Measurements from ENCODE around the gene LAMTOR2. TPM values are rescaled to one million over a fixed set of nuclear protein-coding genes. Genes with fewer than 3 reads are reported as not detected.

LAMTOR2 gene
- total and polyA plus RNA-seq, 2 experiments from 2014 or later = 67.3 to 108 TPM

DNA sequence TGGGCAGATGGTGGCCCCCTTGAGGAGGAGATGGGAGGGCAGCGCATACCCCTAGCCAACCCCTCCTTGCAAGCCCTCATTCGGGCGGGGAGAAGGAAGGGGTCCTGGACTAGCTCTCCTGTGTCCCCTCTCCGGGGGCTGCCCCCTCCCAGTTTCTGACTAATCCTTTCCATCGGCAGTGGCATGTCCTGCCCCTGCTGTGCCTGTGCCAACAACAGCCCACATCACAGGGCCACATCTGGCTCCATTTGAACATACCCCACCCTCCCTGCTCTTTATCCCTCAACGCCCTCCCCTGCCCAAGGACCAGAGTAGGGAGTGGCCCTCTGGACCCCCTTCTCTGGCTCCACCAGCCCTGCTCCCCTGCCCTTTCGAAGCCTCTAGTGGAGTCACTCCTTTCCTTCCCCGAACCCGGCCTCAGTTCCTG is 49.0 kb downstream of the LAMTOR2 start:
- Histone ChIP-seq H3K79me2 (replicated peaks; ENCODE audit: insufficient read depth) (no peaks in the 10 kb centered on the region), H3K4me1 (ENCODE audit: insufficient read depth) (peaks cover 34% of the 10 kb centered on the region), H4K20me1 (replicated peaks; ENCODE audit: insufficient read depth) (peaks cover 5% of the 10 kb centered on the region; the same call in 1 of the 2 replicates), H3K27ac (ENCODE audit: low read depth) (peak overlapping the region; percentile 55; the same call in 1 of the 2 replicates), H3F3A (replicated peaks; ENCODE audit: low read depth) (peaks cover 30% of the 10 kb centered on the region), H2AFZ (no peak overlapping the region), H3K9me2 (ENCODE audit: insufficient read depth) (no peaks in the 10 kb centered on the region), H3K4me2 (0 out of 2 replicates have a peak overlapping the region, but pooled peaks have one; percentile 51), H3K27me3 (ENCODE audit: insufficient read depth) (no peaks in the 10 kb centered on the region), H3K36me3 (ENCODE audit: insufficient read depth) (no peaks in the 10 kb centered on the region), H3K4me3 (no peak overlapping the region)
- Mint-ChIP-seq H3K36me3 (ENCODE audit: low read depth) (no peaks in the 10 kb centered on the region; the same call in 2 of the 3 replicates), H3K4me3 (no peak overlapping the region; the same call in 2 of the 3 replicates), H3K27me3 (ENCODE audit: insufficient read depth, low read depth, poor library complexity) (peaks cover 36% of the 10 kb centered on the region), H3K4me1 (peaks cover 60% of the 10 kb centered on the region), H3K9me3 (no peaks in the 10 kb centered on the region; the same call in 2 of the 3 replicates), H3K27ac (peak overlapping the region; percentile 49; the same call in 1 of the 2 replicates)
- TF ChIP-seq, protein P1, sequence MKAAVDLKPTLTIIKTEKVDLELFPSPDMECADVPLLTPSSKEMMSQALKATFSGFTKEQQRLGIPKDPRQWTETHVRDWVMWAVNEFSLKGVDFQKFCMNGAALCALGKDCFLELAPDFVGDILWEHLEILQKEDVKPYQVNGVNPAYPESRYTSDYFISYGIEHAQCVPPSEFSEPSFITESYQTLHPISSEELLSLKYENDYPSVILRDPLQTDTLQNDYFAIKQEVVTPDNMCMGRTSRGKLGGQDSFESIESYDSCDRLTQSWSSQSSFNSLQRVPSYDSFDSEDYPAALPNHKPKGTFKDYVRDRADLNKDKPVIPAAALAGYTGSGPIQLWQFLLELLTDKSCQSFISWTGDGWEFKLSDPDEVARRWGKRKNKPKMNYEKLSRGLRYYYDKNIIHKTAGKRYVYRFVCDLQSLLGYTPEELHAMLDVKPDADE (IDR thresholded peaks at IDR 0.05) = no peak
- no peak for TF ChIP-seq STAT1 (IDR thresholded peaks at IDR 0.05; ENCODE audit: unreplicated experiment)
- no peak for TF ChIP-seq ZNF114 (CRISPR knock-in tag; IDR thresholded peaks at IDR 0.05)
- no peak for TF ChIP-seq JUNB (IDR thresholded peaks at IDR 0.05; ENCODE audit: unreplicated experiment)
- TF ChIP-seq EZH2phosphoT487 (IDR thresholded peaks at IDR 0.05; ENCODE audit: unreplicated experiment) = no peak
- TF ChIP-seq, protein P2, sequence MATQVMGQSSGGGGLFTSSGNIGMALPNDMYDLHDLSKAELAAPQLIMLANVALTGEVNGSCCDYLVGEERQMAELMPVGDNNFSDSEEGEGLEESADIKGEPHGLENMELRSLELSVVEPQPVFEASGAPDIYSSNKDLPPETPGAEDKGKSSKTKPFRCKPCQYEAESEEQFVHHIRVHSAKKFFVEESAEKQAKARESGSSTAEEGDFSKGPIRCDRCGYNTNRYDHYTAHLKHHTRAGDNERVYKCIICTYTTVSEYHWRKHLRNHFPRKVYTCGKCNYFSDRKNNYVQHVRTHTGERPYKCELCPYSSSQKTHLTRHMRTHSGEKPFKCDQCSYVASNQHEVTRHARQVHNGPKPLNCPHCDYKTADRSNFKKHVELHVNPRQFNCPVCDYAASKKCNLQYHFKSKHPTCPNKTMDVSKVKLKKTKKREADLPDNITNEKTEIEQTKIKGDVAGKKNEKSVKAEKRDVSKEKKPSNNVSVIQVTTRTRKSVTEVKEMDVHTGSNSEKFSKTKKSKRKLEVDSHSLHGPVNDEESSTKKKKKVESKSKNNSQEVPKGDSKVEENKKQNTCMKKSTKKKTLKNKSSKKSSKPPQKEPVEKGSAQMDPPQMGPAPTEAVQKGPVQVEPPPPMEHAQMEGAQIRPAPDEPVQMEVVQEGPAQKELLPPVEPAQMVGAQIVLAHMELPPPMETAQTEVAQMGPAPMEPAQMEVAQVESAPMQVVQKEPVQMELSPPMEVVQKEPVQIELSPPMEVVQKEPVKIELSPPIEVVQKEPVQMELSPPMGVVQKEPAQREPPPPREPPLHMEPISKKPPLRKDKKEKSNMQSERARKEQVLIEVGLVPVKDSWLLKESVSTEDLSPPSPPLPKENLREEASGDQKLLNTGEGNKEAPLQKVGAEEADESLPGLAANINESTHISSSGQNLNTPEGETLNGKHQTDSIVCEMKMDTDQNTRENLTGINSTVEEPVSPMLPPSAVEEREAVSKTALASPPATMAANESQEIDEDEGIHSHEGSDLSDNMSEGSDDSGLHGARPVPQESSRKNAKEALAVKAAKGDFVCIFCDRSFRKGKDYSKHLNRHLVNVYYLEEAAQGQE (IDR thresholded peaks at IDR 0.05; ENCODE audit: unreplicated experiment) = no peak
- DNase-seq (ENCODE audit: low spot score) (no peak), ATAC-seq (no peak)

DNA sequence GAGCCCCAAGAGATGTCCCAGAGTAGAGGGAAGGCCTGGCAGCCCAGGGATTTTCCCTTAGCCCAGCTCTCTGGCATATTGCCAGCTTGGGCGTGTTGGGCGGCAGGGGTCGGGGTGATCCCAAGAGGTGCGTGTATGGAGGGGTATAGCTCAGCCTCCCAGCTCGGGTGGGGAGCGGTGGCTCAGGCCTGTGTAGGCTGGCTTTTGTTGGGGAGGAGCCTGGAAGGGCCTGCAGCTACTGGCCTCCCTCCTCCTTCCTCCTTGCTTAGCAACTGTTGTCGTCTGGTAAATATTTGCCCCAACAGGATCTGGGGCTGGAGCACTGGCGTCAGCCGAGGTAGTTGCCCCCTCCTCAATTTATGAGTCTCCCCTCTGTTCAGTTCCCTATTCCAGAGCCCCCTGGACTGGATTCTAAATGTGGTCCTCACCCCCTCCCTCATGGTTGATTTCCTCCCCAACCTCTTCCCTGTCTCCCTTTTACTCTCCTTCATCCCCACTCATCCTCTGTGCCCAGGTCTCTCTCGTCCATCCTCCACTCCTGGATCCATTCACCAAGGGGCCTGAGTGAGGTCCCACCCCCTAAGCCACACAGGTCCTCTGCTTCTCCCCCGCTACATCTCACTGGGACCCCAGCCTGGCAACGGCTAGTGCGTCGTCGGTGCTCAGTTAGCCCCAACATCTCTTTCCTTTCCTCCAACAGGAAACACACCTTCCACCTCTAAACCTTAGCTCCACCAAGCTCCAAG is 49.7 kb downstream of the LAMTOR2 start:
- Histone ChIP-seq H2AFZ (no peak overlapping the region), H3K27me3 (ENCODE audit: insufficient read depth) (no peaks in the 10 kb centered on the region), H4K20me1 (replicated peaks; ENCODE audit: insufficient read depth) (peaks cover 5% of the 10 kb centered on the region; the same call in 1 of the 2 replicates), H3F3A (replicated peaks; ENCODE audit: low read depth) (peaks cover 33% of the 10 kb centered on the region), H3K36me3 (ENCODE audit: insufficient read depth) (no peaks in the 10 kb centered on the region), H3K4me2 (peak overlapping the region; percentile 88), H3K27ac (ENCODE audit: low read depth) (peak overlapping the region; percentile 95), H3K4me1 (ENCODE audit: insufficient read depth) (peaks cover 36% of the 10 kb centered on the region), H3K9me2 (ENCODE audit: insufficient read depth) (no peaks in the 10 kb centered on the region), H3K79me2 (replicated peaks; ENCODE audit: insufficient read depth) (no peaks in the 10 kb centered on the region), H3K4me3 (peak overlapping the region; percentile 72; the same call in 1 of the 2 replicates)
- peaks cover 59% of the 10 kb centered on the region for H3K4me1 Mint-ChIP-seq
- H3K27ac Mint-ChIP-seq = peak overlapping the region; percentile 84
- peaks cover 37% of the 10 kb centered on the region for H3K27me3 Mint-ChIP-seq (ENCODE audit: insufficient read depth, low read depth, poor library complexity)
- peak; percentile 6 for ATAC-seq
- DNase-seq (ENCODE audit: low spot score) = peak; percentile 65
- no peaks in the 10 kb centered on the region; the same call in 2 of the 3 replicates for H3K9me3 Mint-ChIP-seq
- H3K4me3 Mint-ChIP-seq = no peak overlapping the region; the same call in 2 of the 3 replicates
- TF ChIP-seq JUNB (IDR thresholded peaks at IDR 0.05; ENCODE audit: unreplicated experiment) (no peak), EZH2phosphoT487 (IDR thresholded peaks at IDR 0.05; ENCODE audit: unreplicated experiment) (no peak), POLR2AphosphoS5 (IDR thresholded peaks at IDR 0.05; ENCODE audit: low read depth) (no peak), NANOG (IDR thresholded peaks at IDR 0.05; ENCODE audit: borderline replicate concordance) (no peak), STAT1 (IDR thresholded peaks at IDR 0.05; ENCODE audit: unreplicated experiment) (no peak), ZNF114 (CRISPR knock-in tag; IDR thresholded peaks at IDR 0.05) (no peak)
- TF ChIP-seq, protein P1 (IDR thresholded peaks at IDR 0.05) = no peak
- TF ChIP-seq, protein P3, sequence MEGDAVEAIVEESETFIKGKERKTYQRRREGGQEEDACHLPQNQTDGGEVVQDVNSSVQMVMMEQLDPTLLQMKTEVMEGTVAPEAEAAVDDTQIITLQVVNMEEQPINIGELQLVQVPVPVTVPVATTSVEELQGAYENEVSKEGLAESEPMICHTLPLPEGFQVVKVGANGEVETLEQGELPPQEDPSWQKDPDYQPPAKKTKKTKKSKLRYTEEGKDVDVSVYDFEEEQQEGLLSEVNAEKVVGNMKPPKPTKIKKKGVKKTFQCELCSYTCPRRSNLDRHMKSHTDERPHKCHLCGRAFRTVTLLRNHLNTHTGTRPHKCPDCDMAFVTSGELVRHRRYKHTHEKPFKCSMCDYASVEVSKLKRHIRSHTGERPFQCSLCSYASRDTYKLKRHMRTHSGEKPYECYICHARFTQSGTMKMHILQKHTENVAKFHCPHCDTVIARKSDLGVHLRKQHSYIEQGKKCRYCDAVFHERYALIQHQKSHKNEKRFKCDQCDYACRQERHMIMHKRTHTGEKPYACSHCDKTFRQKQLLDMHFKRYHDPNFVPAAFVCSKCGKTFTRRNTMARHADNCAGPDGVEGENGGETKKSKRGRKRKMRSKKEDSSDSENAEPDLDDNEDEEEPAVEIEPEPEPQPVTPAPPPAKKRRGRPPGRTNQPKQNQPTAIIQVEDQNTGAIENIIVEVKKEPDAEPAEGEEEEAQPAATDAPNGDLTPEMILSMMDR (conservative IDR thresholded peaks at IDR 0.05; ENCODE audit: low read depth in 2 of 2) = no peak
- TF ChIP-seq, protein P2 (IDR thresholded peaks at IDR 0.05; ENCODE audit: unreplicated experiment) = no peak
- H3K36me3 Mint-ChIP-seq (ENCODE audit: low read depth) = no peaks in the 10 kb centered on the region; the same call in 2 of the 3 replicates
